Mucosa of descending colon (tissue), 3 donors: ENCODE measurements around the gene EEF1A2. TPM values are rescaled to one million over a fixed set of nuclear protein-coding genes. Genes with fewer than 3 reads are reported as not detected.

Source experiments
- ATAC-seq: fragments of 200-7000 bp; cut with Tn5 transposase; one replicate; pipeline ENCODE4 v1.9.1; 2020; ENCODE audit warnings: mild to moderate bottlenecking, moderate library complexity
- DNase-seq, 3 donors: peaks; one replicate each; pipeline ENCODE4 v3.0.0-alpha.2; 2020
- H3K36me3 ChIP-seq: fragments of 200-600 bp; one replicate; pipeline ENCODE4 v1.8.0; 2021; ENCODE audit warnings: low read depth, mild to moderate bottlenecking
- H3K4me1 ChIP-seq: fragments of 200-600 bp; one replicate; pipeline ENCODE4 v1.8.0; 2021; ENCODE audit warnings: low read depth, mild to moderate bottlenecking
- H3K4me3 ChIP-seq: fragments of 200-600 bp; one replicate; pipeline ENCODE4 v1.8.0; 2021; ENCODE audit warnings: mild to moderate bottlenecking
- H3K9me3 ChIP-seq: fragments of 200-600 bp; one replicate; pipeline ENCODE4 v1.8.0; 2021; ENCODE audit warnings: mild to moderate bottlenecking
- CTCF ChIP-seq: fragments of 200-600 bp; IDR thresholded peaks from one replicate; pipeline ENCODE4 v1.8.0; 2022; ENCODE audit warnings: antibody characterized with exemption, mild to moderate bottlenecking
- intact Hi-C, 2 donors: fragments of 100-400 bp; cut with DNase I in 1 of 2; cut with micrococcal nuclease in 1 of 2; formaldehyde crosslinking; loops; one replicate each; pipeline versions ENCODE4 v1.11.0 to v1.11.1; 2022; cut with DNase I, micrococcal nuclease
- long read RNA-seq, 2 donors: library from polyadenylated mRNA; unstranded; transcript quantifications; one replicate each; pipeline ENCODE4 v2.0.0, GENCODE V29; 2019 to 2021
- total RNA-seq, 3 donors: library from RNA; stranded (reverse); fragmentation: NEBNext Ultra II Directional in 2 of 3; extraction: Animal tissue kit (Norgen Biotek cat#: 25700) in 2 of 3; gene quantifications; one replicate each; pipeline versions ENCODE4 v1.2.1 to v1.2.4, GENCODE V29; 2021 to 2023
- donor health status: DM: no; HTN: no; CAD: no; lungs with moderate emphysema.
- donor health status: DM: no; HTN: no; CAD: no.
- donor health status: DM: no; HTN: yes; CAD: no.

EEF1A2 gene
- 10 to 100 TPM in 1 of 3 donors, 1 to 10 TPM in 2; 1.3 to 15.0 (median 2.7) TPM for total RNA-seq
- long read RNA-seq, donor 1, transcript EEF1A2-201 (8 exons, 2,014 nt): major isoform, 14 of 17 reads
- long read RNA-seq, donor 1, partial matches to known transcripts: 3 of 17 reads
- long read RNA-seq, donor 1, other reads (novel, unspliced or antisense): 0 of 17 reads
- long read RNA-seq, donor 2: 0 reads

- Histone ChIP-seq H3K4me3 (no peak within 1 kb of the TSS), H3K4me1 (peaks cover 15% of the 10 kb centered on the region), H3K9me3 (no peaks in the 10 kb centered on the region), H3K36me3 (no peaks in the 10 kb centered on the region)
- no peak for TF ChIP-seq CTCF
- DNase-seq: no peak
- intact Hi-C loops: no loop called here
- peak; percentile 17 for ATAC-seq
Measured at GRCh38 chr20:63498960-63499337, at the start of gene EEF1A2. TSS of gene EEF1A2 (minus strand) at chr20:63499083. CDS start at chr20:63497763, 1,320 bp downstream.

- H3K9me3 ChIP-seq: no peaks in the 10 kb centered on the region
- H3K4me3 ChIP-seq: no peak overlapping the region
- DNase-seq (no peak), ATAC-seq (no peak)
- peaks cover 33% of the 10 kb centered on the region for H3K4me1 ChIP-seq
- intact Hi-C loops: no loop called here
- TF ChIP-seq CTCF: no peak
- H3K36me3 ChIP-seq: no peaks in the 10 kb centered on the region
Measured at GRCh38 chr20:63548542-63548941, 49.7 kb upstream of the EEF1A2 start.

GRCh38 chr20:63547725-63548480, 49.0 kb upstream of the EEF1A2 start, which contains the start of gene SRMS:
TSS of gene SRMS (minus strand) at chr20:63547749. CDS start at chr20:63547463, 286 bp downstream.
- TF ChIP-seq CTCF: no peak
- ATAC-seq (peak; percentile 6), DNase-seq (no peak)
- Histone ChIP-seq H3K36me3 (no peaks in the 10 kb centered on the region), H3K9me3 (no peaks in the 10 kb centered on the region), H3K4me1 (peaks cover 33% of the 10 kb centered on the region), H3K4me3 (no peak within 1 kb of the TSS)
- intact Hi-C loops: no loop called here

- H3K9me3 ChIP-seq: no peaks in the 10 kb centered on the region
- TF ChIP-seq CTCF: no peak
- no peaks in the 10 kb centered on the region for H3K36me3 ChIP-seq
- H3K4me1 ChIP-seq: peaks cover 33% of the 10 kb centered on the region
- ATAC-seq (no peak), DNase-seq (no peak)
- H3K4me3 ChIP-seq: no peak overlapping the region
- intact Hi-C loops: no loop called here
Measured at GRCh38 chr20:63546956-63547724, 48.3 kb upstream of the EEF1A2 start.

- no peak for DNase-seq
- no peak for TF ChIP-seq CTCF
- H3K4me1 ChIP-seq: peaks cover 33% of the 10 kb centered on the region
- no peak for ATAC-seq
- intact Hi-C loops: no loop called here
- no peaks in the 10 kb centered on the region for H3K9me3 ChIP-seq
- H3K4me3 ChIP-seq: no peak overlapping the region
- no peaks in the 10 kb centered on the region for H3K36me3 ChIP-seq
Measured at GRCh38 chr20:63546256-63546955, 47.5 kb upstream of the EEF1A2 start.
